Panc1 (cell line): ENCODE measurements around the gene RMND5A. TPM values are rescaled to one million over a fixed set of nuclear protein-coding genes. Genes with fewer than 3 reads are reported as not detected.

Experiments
- ATAC-seq: fragments of 200-7000 bp; cut with Tn5 transposase; 2 replicates; pipeline ENCODE4 v1.9.1; 2020; ENCODE audit warnings: mild to moderate bottlenecking, moderate library complexity
- BruUV-seq: library from RNA; stranded (reverse); fragments of 400-500 nt; replicated peaks from 2 replicates; lab custom pipeline; 2021; lab: Mats Ljungman, UMichigan
- CTCF ChIA-PET: fragments of 300-600 bp; sonication (Branson Sonifier 250); formaldehyde crosslinking; loops from one replicate; lab custom pipeline; 2022; ENCODE audit warnings: antibody characterized with exemption; lab: Charles Lee
- POLR2A ChIA-PET: fragments of 300-600 bp; sonication (Branson Sonifier 250); formaldehyde crosslinking; loops from one replicate; lab custom pipeline; 2022; ENCODE audit warnings: antibody characterized with exemption; lab: Charles Lee
- DNase-seq: peaks from one replicate; pipeline ENCODE4 v3.0.0-alpha.2; 2010; ENCODE audit warnings: low read depth, low spot score
- H3K27ac ChIP-seq: 2 replicates; pipeline ENCODE4 v1.5.1; 2011; ENCODE audit warnings: mild to moderate bottlenecking, low read length, inconsistent platforms
- H3K27me3 ChIP-seq: fragments of 200-500 bp; sonication (Bioruptor generic); 2 replicates; pipeline ENCODE4 v1.6.0; 2014; ENCODE audit warnings: low read length, inconsistent platforms; ENCODE audit not compliant: control insufficient read depth, insufficient read depth
- H3K36me3 ChIP-seq: fragments of 200-500 bp; sonication (Bioruptor generic); 2 replicates; pipeline ENCODE4 v1.5.1; 2014; ENCODE audit warnings: inconsistent platforms, mild to moderate bottlenecking, low read length, moderate library complexity; ENCODE audit not compliant: control insufficient read depth, insufficient read depth
- H3K4me1 ChIP-seq: 2 replicates; pipeline ENCODE4 v1.5.1; 2011; ENCODE audit warnings: inconsistent platforms, mild to moderate bottlenecking, low read length, moderate library complexity; ENCODE audit not compliant: control insufficient read depth, insufficient read depth
- H3K4me3 ChIP-seq, 2 experiments: 2 replicates each; pipeline ENCODE4 v1.5.1; 2011 to 2012; ENCODE audit warnings: low read depth in 2 of 2, low read length in 2 of 2, mild to moderate bottlenecking in 2 of 2, inconsistent platforms in 1 of 2, moderate library complexity in 1 of 2
- H3K9me3 ChIP-seq: fragments of 200-500 bp; sonication (Bioruptor generic); 2 replicates; pipeline ENCODE4 v1.5.1; 2014; ENCODE audit warnings: low read depth, mild to moderate bottlenecking, inconsistent platforms, low read length, moderate library complexity; ENCODE audit not compliant: control insufficient read depth, insufficient read depth
- CTCF ChIP-seq: fragments of 450-650 bp; IDR thresholded peaks from 2 replicates; pipeline ENCODE4 v1.5.1; 2017; ENCODE audit warnings: mild to moderate bottlenecking
- POLR2AphosphoS5 ChIP-seq: IDR thresholded peaks from 2 replicates; pipeline ENCODE4 v1.6.1; 2012; ENCODE audit warnings: mild to moderate bottlenecking, low read depth, low read length, moderate library complexity
- REST ChIP-seq, 2 experiments: IDR thresholded peaks; 2 replicates each; pipeline ENCODE4 v1.6.1; 2011 to 2012; ENCODE audit warnings: low read depth in 2 of 2, control low read depth in 1 of 2, low read length in 1 of 2, mild to moderate bottlenecking in 1 of 2, moderate library complexity in 1 of 2; ENCODE audit not compliant: insufficient read depth in 1 of 2
- SIN3A ChIP-seq: IDR thresholded peaks from 2 replicates; pipeline ENCODE4 v1.6.1; 2012; ENCODE audit warnings: low read depth, mild to moderate bottlenecking, low read length, moderate library complexity, borderline replicate concordance; ENCODE audit not compliant: insufficient read depth
- TCF7L2 ChIP-seq: IDR thresholded peaks from 2 replicates; pipeline ENCODE4 v1.6.1; 2011; ENCODE audit warnings: mild to moderate bottlenecking, low read depth, low read length, inconsistent platforms
- in situ Hi-C: cut with HindIII; loops from 2 replicates; pipeline ENCODE4 v1.10.0; 2016; ENCODE audit warnings: low sequenced_read_pairs, low pct_unique_long_range_greater_than_20kb
- intact Hi-C: fragments of 100-400 bp; cut with micrococcal nuclease; formaldehyde crosslinking; loops from one replicate; pipeline ENCODE4 v1.10.0; 2022; ENCODE audit not compliant: unreplicated experiment
- total RNA-seq: library from RNA; stranded (reverse); gene quantifications from one replicate; pipeline ENCODE4 v1.2.1, GENCODE V29; 2021; ENCODE audit not compliant: unreplicated experiment

The RMND5A gene
- total RNA-seq, 1 experiment from 2014 or later: 42.8 TPM

GRCh38 chr2:86695053-86695691 is 24.9 kb upstream of the RMND5A start:
- no peak for TF ChIP-seq REST (IDR thresholded peaks at IDR 0.05; ENCODE audit: insufficient read depth in 1 of 2, low read depth in 2 of 2, low read length in 1 of 2)
- no peak for TF ChIP-seq CTCF
- no peak for TF ChIP-seq SIN3A
- TF ChIP-seq TCF7L2: no peak
- Histone ChIP-seq H3K4me1 (no peaks in the 10 kb centered on the region), H3K36me3 (no peaks in the 10 kb centered on the region), H3K9me3 (peaks cover 13% of the 10 kb centered on the region; the same call in 1 of the 2 replicates), H3K27ac (no peak overlapping the region), H3K4me3 (no peak overlapping the region), H3K27me3 (no peaks in the 10 kb centered on the region)
- in situ Hi-C loops (no loop called here), intact Hi-C loops (no loop called here)
- DNase-seq (no peak), ATAC-seq (peak; percentile 58)
- BruUV-seq: no TSS peak
- POLR2A ChIA-PET: no interaction called here
- CTCF ChIA-PET: no interaction called here

GRCh38 chr2:86697551-86698104 is 22.5 kb upstream of the RMND5A start:
- Histone ChIP-seq H3K27ac (peak overlapping the region; percentile 54; the same call in 1 of the 2 replicates), H3K4me1 (peaks cover 6% of the 10 kb centered on the region; the same call in 1 of the 2 replicates), H3K27me3 (no peaks in the 10 kb centered on the region), H3K9me3 (peaks cover 13% of the 10 kb centered on the region; the same call in 1 of the 2 replicates), H3K36me3 (no peaks in the 10 kb centered on the region), H3K4me3 (no peak overlapping the region)
- POLR2A ChIA-PET: no interaction called here
- in situ Hi-C loops (no loop called here), intact Hi-C loops (no loop called here)
- CTCF ChIA-PET: no interaction called here
- TF ChIP-seq TCF7L2: no peak
- no peak for TF ChIP-seq POLR2AphosphoS5
- BruUV-seq: no TSS peak
- ATAC-seq: no peak
- no peak for DNase-seq

GRCh38 chr2:86700690-86701089 is 19.4 kb upstream of the RMND5A start:
- no TSS peak for BruUV-seq
- intact Hi-C loops (no loop called here), in situ Hi-C loops (no loop called here)
- H3K9me3 ChIP-seq: peaks cover 3% of the 10 kb centered on the region; the same call in 1 of the 2 replicates
- H3K4me1 ChIP-seq: peaks cover 30% of the 10 kb centered on the region
- POLR2A ChIA-PET: no interaction called here
- no peaks in the 10 kb centered on the region for H3K36me3 ChIP-seq
- DNase-seq (no peak), ATAC-seq (no peak)
- H3K27me3 ChIP-seq: no peaks in the 10 kb centered on the region
- TF ChIP-seq REST (IDR thresholded peaks at IDR 0.05; ENCODE audit: insufficient read depth in 1 of 2, low read depth in 2 of 2, low read length in 1 of 2) (no peak), TCF7L2 (no peak), SIN3A (no peak), CTCF (no peak), POLR2AphosphoS5 (no peak)
- H3K27ac ChIP-seq: peak overlapping the region; percentile 19; the same call in 1 of the 2 replicates
- CTCF ChIA-PET: no interaction called here
- no peak overlapping the region for H3K4me3 ChIP-seq
